Stomach (tissue), 4 donors: Measurements from ENCODE around the gene GFI1B.

Experiments
- CTCF ChIP-seq, 7 experiments: fragments of 450-650 bp in 4 of 7; fragments of 200-600 bp in 3 of 7; sonication (generic) in 3 of 7; IDR thresholded peaks; one replicate each; pipeline ENCODE4 v1.5.1; 2016 to 2019; ENCODE audit warnings: antibody characterized with exemption in 7 of 7, control low read depth in 2 of 7, mild to moderate bottlenecking in 1 of 7
- EP300 ChIP-seq: sonication (generic); formaldehyde crosslinking; IDR thresholded peaks from one replicate; pipeline ENCODE4 v1.6.1; 2017; ENCODE audit warnings: antibody characterized with exemption
- POLR2A ChIP-seq, 4 donors: fragments of 450-650 bp; IDR thresholded peaks; one replicate each; pipeline ENCODE4 v1.6.1; 2016; ENCODE audit warnings: antibody characterized with exemption in 4 of 4, control low read depth in 2 of 4, mild to moderate bottlenecking in 1 of 4, moderate library complexity in 1 of 4
- POLR2AphosphoS5 ChIP-seq, 3 donors: sonication (generic); formaldehyde crosslinking; IDR thresholded peaks; one replicate each; pipeline ENCODE4 v1.6.1; 2016; ENCODE audit warnings: antibody characterized with exemption in 3 of 3

- TF ChIP-seq POLR2A (IDR thresholded peaks at IDR 0.05) (no peak), EP300 (no peak), CTCF (IDR thresholded peaks at IDR 0.05) (no peak), POLR2AphosphoS5 (IDR thresholded peaks at IDR 0.05) (no peak)
Observed at GRCh38 chr9:132949709-132950108, 28.8 kb upstream of the GFI1B start.
